Left ventricle myocardium superior (tissue), 1 donor: ENCODE measurements around the gene SEC23B. TPM values are rescaled to one million over a fixed set of nuclear protein-coding genes. Genes with fewer than 3 reads are reported as not detected.
"Not testable (repeated sequence)": the region's sequence is repeated elsewhere in the genome, so short reads cannot be mapped to it uniquely, and the experiment has no call there.

Source experiments
- ATAC-seq: fragments of 200-7000 bp; cut with Tn5 transposase; one replicate; pipeline ENCODE4 v1.9.1; 2020; ENCODE audit warnings: mild to moderate bottlenecking, moderate library complexity
- DNase-seq: peaks from one replicate; pipeline ENCODE4 v3.0.0-alpha.2; 2020
- intact Hi-C: fragments of 100-400 bp; cut with micrococcal nuclease; formaldehyde crosslinking; loops from one replicate; pipeline ENCODE4 v1.11.0; 2022
- total RNA-seq: library from RNA; stranded (reverse); fragmentation: NEBNext Ultra II Directional; extraction: Animal tissue kit (Norgen Biotek cat#: 25700); gene quantifications from one replicate; pipeline ENCODE4 v1.2.1, GENCODE V29; 2021
- donor health status: DM: no; HTN: yes; CAD: no; lungs with severe emphysema.

SEC23B gene
- total RNA-seq, 1 donor from 2014 or later, result 9.5 TPM

- DNase-seq, intact Hi-C loops, ATAC-seq: not testable (repeated sequence)
Observed at GRCh38 chr20:18522066-18522465, 14.3 kb downstream of the SEC23B start.

- no peak for ATAC-seq
- intact Hi-C loops, result no loop called here
- DNase-seq, result no peak
Observed at GRCh38 chr20:18523066-18523465, 15.3 kb downstream of the SEC23B start.

GRCh38 chr20:18524646-18525045 lies 16.9 kb downstream of the SEC23B start:
- ATAC-seq, result no peak
- DNase-seq, result no peak
- intact Hi-C loops, result no loop called here

- DNase-seq, ATAC-seq, intact Hi-C loops: not testable (repeated sequence)
Observed at GRCh38 chr20:18526761-18527160, 19.0 kb downstream of the SEC23B start.

GRCh38 chr20:18527339-18527738 lies 19.6 kb downstream of the SEC23B start:
- DNase-seq (no peak), ATAC-seq (no peak)
- intact Hi-C loops, result no loop called here

- DNase-seq (no peak), ATAC-seq (no peak)
- intact Hi-C loops, result no loop called here
Observed at GRCh38 chr20:18527836-18528235, 20.1 kb downstream of the SEC23B start.

- no peak for DNase-seq
- intact Hi-C loops, result no loop called here
- ATAC-seq, result no peak
Observed at GRCh38 chr20:18529041-18529440, 21.3 kb downstream of the SEC23B start.

GRCh38 chr20:18532626-18533025 lies 24.9 kb downstream of the SEC23B start:
- DNase-seq, result no peak
- intact Hi-C loops, result no loop called here
- ATAC-seq, result no peak

- ATAC-seq, result no peak
Observed at GRCh38 chr20:18533491-18533890, 25.8 kb downstream of the SEC23B start.

GRCh38 chr20:18533978-18534644 lies 26.4 kb downstream of the SEC23B start:
- intact Hi-C loops, result no loop called here
- DNase-seq (no peak), ATAC-seq (no peak)

More at GRCh38 chr20:18533491-18533890, 25.8 kb downstream of the SEC23B start:
- no peak for DNase-seq
- intact Hi-C loops, result no loop called here

GRCh38 chr20:18537651-18538050 lies 29.9 kb downstream of the SEC23B start:
- no peak for DNase-seq
- no peak for ATAC-seq
- intact Hi-C loops, result no loop called here

GRCh38 chr20:18541741-18542140 lies 34.0 kb downstream of the SEC23B start:
- intact Hi-C loops, result no loop called here
- DNase-seq, result no peak
- no peak for ATAC-seq

- no peak for ATAC-seq
- intact Hi-C loops, result no loop called here
- no peak for DNase-seq
Observed at GRCh38 chr20:18543216-18543615, 35.5 kb downstream of the SEC23B start.

- DNase-seq, result peak; percentile 58
- ATAC-seq, result peak; percentile 78
- intact Hi-C loops, result no loop called here
Observed at GRCh38 chr20:18543932-18544331, 36.2 kb downstream of the SEC23B start.

GRCh38 chr20:18545566-18545965 lies 37.8 kb downstream of the SEC23B start:
- ATAC-seq (no peak), DNase-seq (no peak)
- intact Hi-C loops, result no loop called here

GRCh38 chr20:18548465-18548864 lies 40.7 kb downstream of the SEC23B start:
- intact Hi-C loops, result no loop called here
- no peak for ATAC-seq
- DNase-seq, result no peak

GRCh38 chr20:18553746-18554145 lies 46.0 kb downstream of the SEC23B start:
- DNase-seq (no peak), ATAC-seq (no peak)
- intact Hi-C loops, result no loop called here

- DNase-seq (peak; percentile 96), ATAC-seq (peak; percentile 100)
- intact Hi-C loops, result no loop called here
Observed at GRCh38 chr20:18566892-18567738, 59.4 kb downstream of the SEC23B start, which contains the start of gene SMIM26. Gene SMIM26 (plus strand): TSS chr20:18567432. CDS start chr20:18567479, 47 bp downstream.

- intact Hi-C loops, result no loop called here
- peak; percentile 22 for ATAC-seq
Observed at GRCh38 chr20:18567739-18568091, 60.0 kb downstream of the SEC23B start.

GRCh38 chr20:18571009-18571408 lies 63.3 kb downstream of the SEC23B start:
- intact Hi-C loops, result no loop called here
- ATAC-seq, result no peak
- DNase-seq, result no peak

More at GRCh38 chr20:18567739-18568091, 60.0 kb downstream of the SEC23B start:
- no peak for DNase-seq
